ES-I3 (cell line): ENCODE results near the gene PSPH.

ENCODE experiments used
- H3K36me3 ChIP-seq: 2 replicates; pipeline ENCODE4 v1.6.1; 2013; ENCODE audit warnings: mild to moderate bottlenecking, low read length, control low read depth, moderate library complexity; ENCODE audit not compliant: insufficient read depth
- H3K4me1 ChIP-seq: 2 replicates; pipeline ENCODE4 v1.6.1; 2013; ENCODE audit warnings: mild to moderate bottlenecking, control low read depth, low read length; ENCODE audit not compliant: insufficient read depth
- H3K9ac ChIP-seq: 2 replicates; pipeline ENCODE4 v1.6.1; 2013; ENCODE audit warnings: low read depth, mild to moderate bottlenecking, low read length, moderate library complexity
- H3K9me3 ChIP-seq: 2 replicates; pipeline ENCODE4 v1.6.1; 2013; ENCODE audit warnings: mild to moderate bottlenecking, low read length, moderate library complexity; ENCODE audit not compliant: control insufficient read depth, insufficient read depth

PSPH gene

DNA sequence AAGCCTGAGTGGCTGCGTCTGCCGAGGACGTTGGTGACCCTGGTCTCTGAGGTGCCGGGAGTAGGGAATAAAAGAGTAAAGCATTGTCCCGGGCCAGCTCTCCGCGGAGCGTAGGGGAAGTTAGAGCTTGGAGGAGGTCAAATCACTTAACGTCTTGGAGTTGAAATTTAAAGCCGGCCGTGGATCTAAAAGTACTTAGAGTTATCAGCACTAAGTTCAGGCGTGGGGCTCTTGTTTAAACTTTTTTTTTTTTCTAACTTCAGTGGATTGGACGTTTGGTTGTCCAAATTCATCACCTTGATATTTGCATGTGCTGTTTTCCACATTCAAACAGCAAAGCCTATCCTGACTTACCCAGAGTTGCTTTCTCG, 86.2 kb downstream of the PSPH start:
- no peaks in the 10 kb centered on the region for H3K9me3 ChIP-seq

GRCh38 chr7:55964261-55965099, 86.8 kb downstream of the PSPH start, which contains the start of gene NIPSNAP2:
NIPSNAP2 (plus strand) TSS chr7:55964585; CDS start chr7:55964610, 25 bp downstream.
- peaks cover 3% of the 10 kb centered on the region for H3K36me3 ChIP-seq
- peak within 1 kb of the TSS; percentile 84 for H3K9ac ChIP-seq
- H3K4me1 ChIP-seq, result peaks cover 5% of the 10 kb centered on the region; the same call in 1 of the 2 replicates
- H3K9me3 ChIP-seq, result no peaks in the 10 kb centered on the region

More for the DNA sequence above, 86.2 kb downstream of the PSPH start:
- H3K4me1 ChIP-seq, result peaks cover 5% of the 10 kb centered on the region; the same call in 1 of the 2 replicates
- peak overlapping the region; percentile 84 for H3K9ac ChIP-seq
- H3K36me3 ChIP-seq, result peaks cover 3% of the 10 kb centered on the region

DNA sequence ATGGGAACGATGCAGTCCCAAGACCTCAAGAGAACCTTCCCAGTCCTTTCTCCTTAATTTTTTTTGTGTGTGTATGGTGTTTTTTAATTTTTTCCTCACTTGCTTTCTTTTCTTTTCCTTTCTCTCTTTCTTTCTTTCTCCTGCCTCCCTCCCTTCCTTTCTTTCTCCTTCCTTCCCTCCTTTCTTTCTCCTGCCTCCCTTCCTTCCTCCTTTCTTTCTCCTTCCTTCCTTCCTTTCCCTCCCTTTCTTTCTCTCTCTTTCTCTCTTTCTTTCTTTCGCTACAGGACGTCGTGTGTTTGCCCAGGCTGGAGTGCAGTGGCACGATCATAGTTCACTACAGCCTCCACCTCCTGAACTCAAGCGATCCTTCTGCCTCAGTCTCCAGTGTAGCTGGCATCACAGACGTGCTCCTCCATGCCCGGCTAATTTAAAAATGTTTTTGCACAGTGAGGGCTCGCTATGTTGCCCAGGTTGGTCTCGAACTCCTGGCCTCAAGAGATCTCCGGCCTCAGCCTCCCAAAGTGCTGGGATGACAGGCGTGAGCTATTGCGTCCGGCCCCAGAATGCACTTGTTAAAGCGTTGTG, 87.6 kb downstream of the PSPH start:
- Histone ChIP-seq H3K9me3 (no peaks in the 10 kb centered on the region), H3K36me3 (peaks cover 3% of the 10 kb centered on the region; the same call in 1 of the 2 replicates), H3K4me1 (peaks cover 5% of the 10 kb centered on the region; the same call in 1 of the 2 replicates), H3K9ac (peak overlapping the region; percentile 41; the same call in 1 of the 2 replicates)

- Histone ChIP-seq H3K4me1 (peaks cover 5% of the 10 kb centered on the region; the same call in 1 of the 2 replicates), H3K36me3 (peaks cover 3% of the 10 kb centered on the region; the same call in 1 of the 2 replicates), H3K9me3 (no peaks in the 10 kb centered on the region), H3K9ac (no peak overlapping the region)
Measured at GRCh38 chr7:55962014-55962413, 89.2 kb downstream of the PSPH start.
